GM12878 (cell line): ENCODE data around the gene MESP2. TPM values are rescaled to one million over a fixed set of nuclear protein-coding genes. Genes with fewer than 3 reads are reported as not detected.

Source experiments
- ATAC-seq: fragments of 200-7000 bp; cut with Tn5 transposase; 3 replicates; pipeline ENCODE4 v1.9.1; 2020; ENCODE audit warnings: mild to moderate bottlenecking, moderate library complexity
- BruUV-seq: library from RNA; stranded (reverse); fragments of 400-500 nt; replicated peaks from 2 replicates; lab custom pipeline; 2021; lab: Mats Ljungman, UMichigan
- CTCF ChIA-PET: fragments of 300-600 bp; sonication (Branson Sonifier 250); formaldehyde crosslinking; extraction: SDS; loops from one replicate; lab custom pipeline; 2021; ENCODE audit warnings: inconsistent platforms; lab: Yijun Ruan, JAX
- POLR2A ChIA-PET: fragments of 350-600 bp; formaldehyde crosslinking; extraction: SDS; loops from one replicate; lab custom pipeline; 2021; ENCODE audit warnings: inconsistent platforms; lab: Charles Lee
- RAD21 ChIA-PET: fragments of 300-600 bp; sonication (Branson Sonifier 250); formaldehyde crosslinking; loops from one replicate; lab custom pipeline; 2023; ENCODE audit warnings: antibody characterized with exemption; ENCODE audit not compliant: unreplicated experiment; lab: Charles Lee
- SMC1A ChIA-PET: fragments of 300-600 bp; sonication (Branson Sonifier 250); formaldehyde crosslinking; loops from one replicate; lab custom pipeline; 2023; ENCODE audit not compliant: unreplicated experiment, uncharacterized antibody; lab: Charles Lee
- DNase-seq: peaks from one replicate; pipeline ENCODE4 v3.0.0-alpha.2; 2011; ENCODE audit warnings: low read depth, low spot score
- FAIRE-seq: peaks from 3 replicates; lab custom pipeline; 2011; peaks lifted over from hg19 to GRCh38; lab: Jason Lieb, UNC
- H2AFZ ChIP-seq: 2 replicates; pipeline ENCODE4 v1.6.0; 2011; ENCODE audit warnings: low read depth, low read length, control low read depth; ENCODE audit not compliant: control insufficient read depth
- H3K27ac ChIP-seq: 2 replicates; pipeline ENCODE4 v1.5.1; 2011; ENCODE audit warnings: control low read depth; ENCODE audit not compliant: control insufficient read depth, insufficient read depth
- H3K27me3 ChIP-seq, 2 experiments: replicated peaks in 1 of 2; 2 replicates each; pipeline versions ENCODE4 v1.6.0 to v1.6.1; 2011; ENCODE audit warnings: low read length in 1 of 2; ENCODE audit not compliant: control insufficient read depth in 2 of 2, insufficient read depth in 2 of 2
- H3K36me3 ChIP-seq, 2 experiments: 2 replicates each; pipeline ENCODE4 v1.5.1; 2011; ENCODE audit warnings: low read length in 1 of 2; ENCODE audit not compliant: control insufficient read depth in 2 of 2, insufficient read depth in 2 of 2
- H3K4me1 ChIP-seq: 2 replicates; pipeline ENCODE4 v1.6.1; 2011; ENCODE audit warnings: mild to moderate bottlenecking, low read length, moderate library complexity, mixed read lengths; ENCODE audit not compliant: control insufficient read depth, insufficient read depth
- H3K4me2 ChIP-seq: 2 replicates; pipeline ENCODE4 v1.6.0; 2011; ENCODE audit warnings: control low read depth; ENCODE audit not compliant: control insufficient read depth, insufficient read depth
- H3K4me3 ChIP-seq: fragments of 200-600 bp; sonication (generic); 2 replicates; pipeline ENCODE4 v1.5.1; 2016
- H3K79me2 ChIP-seq: 2 replicates; pipeline ENCODE4 v1.6.0; 2011; ENCODE audit warnings: low read length; ENCODE audit not compliant: control insufficient read depth, insufficient read depth
- H3K9ac ChIP-seq: 2 replicates; pipeline ENCODE4 v1.8.0; 2011; ENCODE audit warnings: low read length, control low read depth, mixed read lengths; ENCODE audit not compliant: control insufficient read depth, insufficient read depth
- H3K9me3 ChIP-seq: replicated peaks from 3 replicates; pipeline ENCODE4 v1.5.1; 2011; ENCODE audit warnings: mild to moderate bottlenecking, low read length; ENCODE audit not compliant: control insufficient read depth, insufficient read depth
- H4K20me1 ChIP-seq: 2 replicates; pipeline ENCODE4 v1.6.0; 2011; ENCODE audit not compliant: control insufficient read depth, insufficient read depth
- BCLAF1 ChIP-seq: fragments of 450-650 bp; IDR thresholded peaks from 2 replicates; pipeline ENCODE4 v1.6.1; 2017; ENCODE audit warnings: antibody characterized with exemption, mild to moderate bottlenecking, moderate library complexity
- ETV6 ChIP-seq, 2 experiments: fragments of 450-650 bp in 1 of 2; IDR thresholded peaks in 1 of 2; conservative IDR thresholded peaks in 1 of 2; 2 replicates each; pipeline ENCODE4 v1.6.1; 2014; ENCODE audit warnings: antibody characterized with exemption in 1 of 2, borderline replicate concordance in 1 of 2, low read depth in 1 of 2, mild to moderate bottlenecking in 1 of 2, moderate library complexity in 1 of 2
- HDGF ChIP-seq: fragments of 450-650 bp; IDR thresholded peaks from 2 replicates; pipeline ENCODE4 v1.6.1; 2016; ENCODE audit warnings: antibody characterized with exemption
- NKRF ChIP-seq: fragments of 450-650 bp; conservative IDR thresholded peaks from 2 replicates; pipeline ENCODE4 v1.6.1; 2017; ENCODE audit warnings: mild to moderate bottlenecking, moderate library complexity
- PAX8 ChIP-seq: fragments of 450-650 bp; IDR thresholded peaks from 2 replicates; pipeline ENCODE4 v1.6.1; 2017; ENCODE audit warnings: mild to moderate bottlenecking, moderate library complexity
- RB1 ChIP-seq: fragments of 450-650 bp; formaldehyde crosslinking; IDR thresholded peaks from 2 replicates; pipeline ENCODE4 v1.6.1; 2017; ENCODE audit warnings: mild to moderate bottlenecking, borderline replicate concordance
- SMAD5 ChIP-seq: IDR thresholded peaks from 2 replicates; pipeline ENCODE4 v1.6.1; 2016; ENCODE audit warnings: antibody characterized with exemption, low read depth
- TCF7 ChIP-seq: IDR thresholded peaks from 2 replicates; pipeline ENCODE4 v1.6.1; 2014; ENCODE audit warnings: antibody characterized with exemption, borderline replicate concordance
- ZNF207 ChIP-seq: fragments of 450-650 bp; IDR thresholded peaks from 2 replicates; pipeline ENCODE4 v1.6.1; 2014; ENCODE audit warnings: antibody characterized with exemption, mild to moderate bottlenecking, borderline replicate concordance
- WGBS: methylation state at CpG from one replicate; pipeline ENCODE4 v1.1.6; 2016; ENCODE audit warnings: low lambda C conversion rate; ENCODE audit not compliant: insufficient replicate concordance, insufficient coverage; ENCODE audit errors: missing lambda C conversion rate; 5-methylcytosine and 5-hydroxymethylcytosine counted together
- in situ Hi-C: fragments of 300-500 bp; cut with MboI; formaldehyde crosslinking; loops from 9 replicates; pipeline ENCODE4 v1.14.3; 2018; ENCODE audit warnings: mixed read lengths
- intact Hi-C: fragments of 100-400 bp; cut with micrococcal nuclease; formaldehyde crosslinking; loops from one replicate; pipeline ENCODE4 v1.14.2; 2022; ENCODE audit not compliant: unreplicated experiment
- polyA plus RNA-seq, 11 experiments: library from polyadenylated mRNA; depleted of rRNA in 4 of 11; unstranded in 6 of 11; stranded (reverse) in 5 of 11; fragments of >200 nt; fragmentation: Nextera tagmentation in 4 of 11; fragmentation: Illumina TruSeq in 1 of 11; extraction: Ambion mirVana in 4 of 11; extraction: Trizol in 1 of 11; gene quantifications; 1 replicate in 1 of 11; 2 replicates in 10 of 11; pipeline versions ENCODE4 v1.2.1 to v1.2.3, GENCODE V29; 2011 to 2016; ENCODE audit warnings: inconsistent platforms in 2 of 11, missing spikeins in 2 of 11, low read depth in 1 of 11
- total RNA-seq, 4 experiments: library from RNA; depleted of rRNA in 3 of 4; stranded (reverse); fragments of >200 nt in 3 of 4; fragmentation: Illumina TruSeq in 1 of 4; extraction: Trizol in 1 of 4; gene quantifications; 2 replicates each; pipeline versions ENCODE4 v1.2.1 to v1.2.3, GENCODE V29; 2013 to 2021

Gene MESP2
- total and polyA plus RNA-seq, 10 of the 15 experiments (the other 5 are each of a cell fraction or from before 2014, with no cell fraction given): 0.04 TPM; not detected in 9

- Histone ChIP-seq H3K4me3 (no peak overlapping the region), H3K9me3 (no peaks in the 10 kb centered on the region), H3K27me3 (peaks cover 0 to 4% of the 10 kb centered on the region in 2 experiments; a peak in 2 of 4 replicates), H3K9ac (no peak overlapping the region), H3K27ac (no peak overlapping the region), H3K36me3 (no peaks in the 10 kb centered on the region), H2AFZ (no peak overlapping the region), H4K20me1 (no peaks in the 10 kb centered on the region), H3K4me1 (peaks cover 9% of the 10 kb centered on the region), H3K79me2 (no peaks in the 10 kb centered on the region), H3K4me2 (no peak overlapping the region)
- in situ Hi-C loops (loop anchor here (10.0 kb wide), 1 partner anchor 341 kb away; no protein-coding TSS in a partner anchor), intact Hi-C loops (loop anchor here (10.0 kb wide), 1 partner anchor 71 kb away; no protein-coding TSS in a partner anchor)
- WGBS: 59% methylated on average over 6 of the region's 7 CpGs
- FAIRE-seq: no peak
- DNase-seq: no peak
- ChIA-PET CTCF (interaction anchor here (1.7 to 11.4 kb wide), 3 partner anchors 122 to 134 kb away, joined by 4 to 380 read pairs (median 32); no protein-coding TSS in a partner anchor), SMC1A (interaction anchor here (0.6 to 2.2 kb wide), 2 partner anchors 121 to 146 kb away, joined by 3 to 11 read pairs; no protein-coding TSS in a partner anchor), POLR2A (interaction anchor here (0.7 kb wide), 1 partner anchor 750 kb away, joined by 3 read pairs; no protein-coding TSS in a partner anchor), RAD21 (interaction anchor here (0.6 to 1.3 kb wide), 2 partner anchors 13 to 15 kb away, joined by 3 to 5 read pairs; no protein-coding TSS in a partner anchor)
- no peak for ATAC-seq
- no peak for TF ChIP-seq PAX8
- no peak for TF ChIP-seq HDGF
- TF ChIP-seq RB1: no peak
- no TSS peak for BruUV-seq
These were observed 22.3 kb upstream of the MESP2 start for GRCh38 chr15:89753855-89754254.

GRCh38 chr15:89754361-89755154, 21.6 kb upstream of the MESP2 start:
- ChIA-PET SMC1A (interaction anchor here (0.6 to 2.2 kb wide), 3 partner anchors 120 to 198 kb away, joined by 3 to 11 read pairs (median 4); no protein-coding TSS in a partner anchor), POLR2A (no interaction called here), RAD21 (interaction anchor here (0.6 to 1.3 kb wide), 3 partner anchors 14 to 120 kb away, joined by 3 to 5 read pairs (median 3); no protein-coding TSS in a partner anchor), CTCF (interaction anchor here (1.7 to 11.4 kb wide), 3 partner anchors 14 to 134 kb away, joined by 4 to 380 read pairs (median 11); no protein-coding TSS in a partner anchor)
- Histone ChIP-seq H2AFZ (no peak overlapping the region), H4K20me1 (no peaks in the 10 kb centered on the region), H3K27ac (no peak overlapping the region), H3K36me3 (no peaks in the 10 kb centered on the region), H3K4me2 (no peak overlapping the region), H3K27me3 (peaks cover 0 to 4% of the 10 kb centered on the region in 2 experiments; a peak in 2 of 4 replicates), H3K79me2 (no peaks in the 10 kb centered on the region), H3K4me3 (no peak overlapping the region), H3K4me1 (peaks cover 9% of the 10 kb centered on the region), H3K9me3 (no peaks in the 10 kb centered on the region), H3K9ac (no peak overlapping the region)
- no TSS peak for BruUV-seq
- intact Hi-C loops: loop anchor here (10.0 kb wide), 1 partner anchor 70 kb away; no protein-coding TSS in a partner anchor
- no peak for ATAC-seq
- in situ Hi-C loops: loop anchor here (5.0 to 10.0 kb wide), 2 partner anchors 123 to 340 kb away; no protein-coding TSS in a partner anchor
- FAIRE-seq: no peak
- TF ChIP-seq ZNF207 (no peak), BCLAF1 (no peak), TCF7 (no peak), NKRF (no peak), SMAD5 (no peak), ETV6 (conservative IDR thresholded peaks at IDR 0.05 in 1 of 2, IDR thresholded peaks at IDR 0.05 in 1 of 2; ENCODE audit: borderline replicate concordance in 1 of 2, low read depth in 1 of 2) (no peak)
- no peak for DNase-seq
- 48% methylated on average over 7 of the region's 8 CpGs for whole genome bisulfite sequencing
